Activated naive CD8-positive, alpha-beta T cell (primary cell): Measurements from ENCODE around the gene DNM3.

Source experiments
- H3K27ac Mint-ChIP-seq: one replicate; pipeline ENCODE4 v1.8.0; 2021; ENCODE audit warnings: mixed read lengths
- H3K27me3 Mint-ChIP-seq: one replicate; pipeline ENCODE4 v1.8.0; 2021; ENCODE audit warnings: mixed read lengths
- H3K36me3 Mint-ChIP-seq: one replicate; pipeline ENCODE4 v1.8.0; 2021; ENCODE audit warnings: mixed read lengths
- H3K4me1 Mint-ChIP-seq: one replicate; pipeline ENCODE4 v1.8.0; 2021; ENCODE audit warnings: low read depth, mixed read lengths
- H3K4me3 Mint-ChIP-seq: one replicate; pipeline ENCODE4 v1.8.0; 2021; ENCODE audit warnings: mild to moderate bottlenecking, mixed read lengths
- H3K9me3 Mint-ChIP-seq: one replicate; pipeline ENCODE4 v1.8.0; 2021; ENCODE audit warnings: low read depth, mixed read lengths

Gene DNM3

GRCh38 chr1:172117800-172118199 is 276.5 kb downstream of the DNM3 start:
- H3K36me3 Mint-ChIP-seq = peaks cover 2% of the 10 kb centered on the region
- no peaks in the 10 kb centered on the region for H3K9me3 Mint-ChIP-seq
- H3K4me3 Mint-ChIP-seq = peak overlapping the region; percentile 21
- peaks cover 28% of the 10 kb centered on the region for H3K4me1 Mint-ChIP-seq
- peak overlapping the region; percentile 25 for H3K27ac Mint-ChIP-seq
- no peaks in the 10 kb centered on the region for H3K27me3 Mint-ChIP-seq

- Mint-ChIP-seq H3K27me3 (no peaks in the 10 kb centered on the region), H3K4me1 (peaks cover 28% of the 10 kb centered on the region), H3K27ac (no peak overlapping the region), H3K4me3 (no peak overlapping the region), H3K9me3 (no peaks in the 10 kb centered on the region), H3K36me3 (peaks cover 2% of the 10 kb centered on the region)
Measured at GRCh38 chr1:172118618-172119017, 277.3 kb downstream of the DNM3 start.

- Mint-ChIP-seq H3K27me3 (no peaks in the 10 kb centered on the region), H3K4me3 (no peak overlapping the region), H3K27ac (no peak overlapping the region), H3K9me3 (no peaks in the 10 kb centered on the region), H3K4me1 (peaks cover 28% of the 10 kb centered on the region), H3K36me3 (peaks cover 2% of the 10 kb centered on the region)
Measured at GRCh38 chr1:172119184-172119583, 277.9 kb downstream of the DNM3 start.

- Mint-ChIP-seq H3K27me3 (no peaks in the 10 kb centered on the region), H3K4me3 (no peak overlapping the region), H3K9me3 (no peaks in the 10 kb centered on the region), H3K27ac (no peak overlapping the region), H3K36me3 (peaks cover 2% of the 10 kb centered on the region), H3K4me1 (peaks cover 28% of the 10 kb centered on the region)
Measured at GRCh38 chr1:172120381-172120780, 279.1 kb downstream of the DNM3 start.

GRCh38 chr1:172121081-172121717 is 279.9 kb downstream of the DNM3 start:
- H3K36me3 Mint-ChIP-seq = peaks cover 2% of the 10 kb centered on the region
- peaks cover 28% of the 10 kb centered on the region for H3K4me1 Mint-ChIP-seq
- no peak overlapping the region for H3K27ac Mint-ChIP-seq
- H3K4me3 Mint-ChIP-seq = no peak overlapping the region
- no peaks in the 10 kb centered on the region for H3K27me3 Mint-ChIP-seq
- H3K9me3 Mint-ChIP-seq = no peaks in the 10 kb centered on the region

GRCh38 chr1:172122381-172122780 is 281.1 kb downstream of the DNM3 start:
- H3K4me3 Mint-ChIP-seq = no peak overlapping the region
- peaks cover 2% of the 10 kb centered on the region for H3K36me3 Mint-ChIP-seq
- H3K9me3 Mint-ChIP-seq = no peaks in the 10 kb centered on the region
- H3K27ac Mint-ChIP-seq = no peak overlapping the region
- no peaks in the 10 kb centered on the region for H3K27me3 Mint-ChIP-seq
- H3K4me1 Mint-ChIP-seq = peaks cover 22% of the 10 kb centered on the region

GRCh38 chr1:172125250-172125649 is 284.0 kb downstream of the DNM3 start:
- H3K9me3 Mint-ChIP-seq = no peaks in the 10 kb centered on the region
- H3K36me3 Mint-ChIP-seq = peaks cover 7% of the 10 kb centered on the region
- H3K27me3 Mint-ChIP-seq = no peaks in the 10 kb centered on the region
- no peak overlapping the region for H3K4me3 Mint-ChIP-seq
- H3K4me1 Mint-ChIP-seq = peaks cover 2% of the 10 kb centered on the region
- no peak overlapping the region for H3K27ac Mint-ChIP-seq

- Mint-ChIP-seq H3K27ac (no peak overlapping the region), H3K36me3 (peaks cover 9% of the 10 kb centered on the region), H3K4me3 (no peak overlapping the region), H3K9me3 (no peaks in the 10 kb centered on the region), H3K27me3 (no peaks in the 10 kb centered on the region), H3K4me1 (no peaks in the 10 kb centered on the region)
Measured at GRCh38 chr1:172125812-172126430, 284.6 kb downstream of the DNM3 start.

- Mint-ChIP-seq H3K4me1 (peaks cover 16% of the 10 kb centered on the region), H3K27me3 (no peaks in the 10 kb centered on the region), H3K27ac (no peak overlapping the region), H3K4me3 (no peak overlapping the region), H3K9me3 (no peaks in the 10 kb centered on the region), H3K36me3 (peaks cover 15% of the 10 kb centered on the region)
Measured at GRCh38 chr1:172132836-172133235, 291.5 kb downstream of the DNM3 start.

GRCh38 chr1:172134087-172134731 is 292.9 kb downstream of the DNM3 start:
- H3K27ac Mint-ChIP-seq = peak overlapping the region; percentile 30
- H3K4me3 Mint-ChIP-seq = no peak overlapping the region
- no peaks in the 10 kb centered on the region for H3K27me3 Mint-ChIP-seq

GRCh38 chr1:172135076-172135672 is 293.9 kb downstream of the DNM3 start:
- Mint-ChIP-seq H3K9me3 (no peaks in the 10 kb centered on the region), H3K36me3 (peaks cover 9% of the 10 kb centered on the region), H3K4me1 (peaks cover 16% of the 10 kb centered on the region), H3K27ac (no peak overlapping the region), H3K4me3 (no peak overlapping the region), H3K27me3 (no peaks in the 10 kb centered on the region)

More at GRCh38 chr1:172134087-172134731, 292.9 kb downstream of the DNM3 start:
- H3K4me1 Mint-ChIP-seq = peaks cover 16% of the 10 kb centered on the region
- H3K9me3 Mint-ChIP-seq = no peaks in the 10 kb centered on the region
- peaks cover 13% of the 10 kb centered on the region for H3K36me3 Mint-ChIP-seq

- no peak overlapping the region for H3K27ac Mint-ChIP-seq
Measured at GRCh38 chr1:172135978-172136610, 294.8 kb downstream of the DNM3 start.

GRCh38 chr1:172136925-172137324 is 295.6 kb downstream of the DNM3 start:
- H3K27ac Mint-ChIP-seq = no peak overlapping the region
- H3K4me3 Mint-ChIP-seq = no peak overlapping the region
- peaks cover 16% of the 10 kb centered on the region for H3K4me1 Mint-ChIP-seq
- H3K9me3 Mint-ChIP-seq = no peaks in the 10 kb centered on the region
- no peaks in the 10 kb centered on the region for H3K27me3 Mint-ChIP-seq
- peaks cover 8% of the 10 kb centered on the region for H3K36me3 Mint-ChIP-seq

More at GRCh38 chr1:172135978-172136610, 294.8 kb downstream of the DNM3 start:
- Mint-ChIP-seq H3K4me3 (no peak overlapping the region), H3K27me3 (no peaks in the 10 kb centered on the region), H3K9me3 (no peaks in the 10 kb centered on the region), H3K36me3 (peaks cover 8% of the 10 kb centered on the region), H3K4me1 (peaks cover 16% of the 10 kb centered on the region)

- Mint-ChIP-seq H3K27ac (no peak overlapping the region), H3K27me3 (no peaks in the 10 kb centered on the region), H3K4me3 (no peak overlapping the region), H3K9me3 (no peaks in the 10 kb centered on the region), H3K36me3 (peaks cover 5% of the 10 kb centered on the region), H3K4me1 (peaks cover 16% of the 10 kb centered on the region)
Measured at GRCh38 chr1:172137703-172138454, 296.6 kb downstream of the DNM3 start.
